ENCODE measurements around the gene OPRL1. TPM values are rescaled to one million over a fixed set of nuclear protein-coding genes. Genes with fewer than 3 reads are reported as not detected.

OPRL1 gene
- total RNA-seq, 1 experiment from 2014 or later: 0.59 TPM

DNA sequence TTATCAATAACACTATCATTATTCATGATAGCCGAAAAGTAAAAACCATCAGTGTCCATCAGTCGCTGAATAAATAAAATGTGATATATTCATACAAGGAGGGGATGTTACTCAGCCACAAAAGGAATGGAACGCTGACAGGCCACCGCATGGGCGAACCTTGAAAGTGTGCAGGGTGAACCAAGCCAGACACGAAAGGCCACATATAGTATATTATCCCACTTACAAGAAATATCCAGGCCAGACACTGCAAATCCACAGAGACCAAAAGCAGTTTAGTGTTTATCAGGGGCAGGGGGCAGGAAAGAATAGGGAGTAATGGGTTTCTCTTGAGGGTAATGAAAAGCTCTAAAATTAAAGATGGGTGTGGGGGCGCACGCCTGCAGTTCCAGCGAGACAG, 36.1 kb upstream of the OPRL1 start:
- intact Hi-C loops (cut with micrococcal nuclease; ENCODE audit: unreplicated experiment): no loop called here
- Mint-ChIP-seq H3K27ac (ENCODE audit: unreplicated experiment) (no peak overlapping the region), H3K27me3 (ENCODE audit: insufficient read depth, unreplicated experiment) (peaks cover 21% of the 10 kb centered on the region), H3K9me3 (ENCODE audit: unreplicated experiment) (no peaks in the 10 kb centered on the region), H3K36me3 (ENCODE audit: insufficient read depth, unreplicated experiment) (peaks cover 4% of the 10 kb centered on the region), H3K4me3 (ENCODE audit: unreplicated experiment) (no peak overlapping the region), H3K4me1 (ENCODE audit: low read depth, unreplicated experiment) (no peaks in the 10 kb centered on the region)
- no TSS peak for BruUV-seq (replicated peaks)
- DNase-seq: no peak
- H3K4me3 ChIP-seq (ENCODE audit: low read depth, low read length): no peak overlapping the region
- POLR2A ChIA-PET: no interaction called here
- H3K27me3 ChIP-seq (replicated peaks; ENCODE audit: control insufficient read depth, insufficient read depth, low read length): peaks cover 1% of the 10 kb centered on the region; the same call in 1 of the 2 replicates
- CTCF ChIA-PET: interaction anchor here (0.7 kb wide), 1 partner anchor 83 kb away, joined by 6 read pairs; no protein-coding TSS in a partner anchor
- TF ChIP-seq, protein P1, sequence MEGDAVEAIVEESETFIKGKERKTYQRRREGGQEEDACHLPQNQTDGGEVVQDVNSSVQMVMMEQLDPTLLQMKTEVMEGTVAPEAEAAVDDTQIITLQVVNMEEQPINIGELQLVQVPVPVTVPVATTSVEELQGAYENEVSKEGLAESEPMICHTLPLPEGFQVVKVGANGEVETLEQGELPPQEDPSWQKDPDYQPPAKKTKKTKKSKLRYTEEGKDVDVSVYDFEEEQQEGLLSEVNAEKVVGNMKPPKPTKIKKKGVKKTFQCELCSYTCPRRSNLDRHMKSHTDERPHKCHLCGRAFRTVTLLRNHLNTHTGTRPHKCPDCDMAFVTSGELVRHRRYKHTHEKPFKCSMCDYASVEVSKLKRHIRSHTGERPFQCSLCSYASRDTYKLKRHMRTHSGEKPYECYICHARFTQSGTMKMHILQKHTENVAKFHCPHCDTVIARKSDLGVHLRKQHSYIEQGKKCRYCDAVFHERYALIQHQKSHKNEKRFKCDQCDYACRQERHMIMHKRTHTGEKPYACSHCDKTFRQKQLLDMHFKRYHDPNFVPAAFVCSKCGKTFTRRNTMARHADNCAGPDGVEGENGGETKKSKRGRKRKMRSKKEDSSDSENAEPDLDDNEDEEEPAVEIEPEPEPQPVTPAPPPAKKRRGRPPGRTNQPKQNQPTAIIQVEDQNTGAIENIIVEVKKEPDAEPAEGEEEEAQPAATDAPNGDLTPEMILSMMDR (IDR thresholded peaks at IDR 0.05; ENCODE audit: insufficient read depth in 1 of 2, low read depth in 1 of 2, low read length in 1 of 2, severe bottlenecking in 1 of 2, unreplicated experiment in 1 of 2): no peak
- H3K4me1 ChIP-seq: peaks cover 5% of the 10 kb centered on the region
- no peaks in the 10 kb centered on the region for H3K36me3 ChIP-seq (ENCODE audit: control insufficient read depth, insufficient read depth, low read length)
- no peaks in the 10 kb centered on the region for H3K9me3 ChIP-seq

DNA sequence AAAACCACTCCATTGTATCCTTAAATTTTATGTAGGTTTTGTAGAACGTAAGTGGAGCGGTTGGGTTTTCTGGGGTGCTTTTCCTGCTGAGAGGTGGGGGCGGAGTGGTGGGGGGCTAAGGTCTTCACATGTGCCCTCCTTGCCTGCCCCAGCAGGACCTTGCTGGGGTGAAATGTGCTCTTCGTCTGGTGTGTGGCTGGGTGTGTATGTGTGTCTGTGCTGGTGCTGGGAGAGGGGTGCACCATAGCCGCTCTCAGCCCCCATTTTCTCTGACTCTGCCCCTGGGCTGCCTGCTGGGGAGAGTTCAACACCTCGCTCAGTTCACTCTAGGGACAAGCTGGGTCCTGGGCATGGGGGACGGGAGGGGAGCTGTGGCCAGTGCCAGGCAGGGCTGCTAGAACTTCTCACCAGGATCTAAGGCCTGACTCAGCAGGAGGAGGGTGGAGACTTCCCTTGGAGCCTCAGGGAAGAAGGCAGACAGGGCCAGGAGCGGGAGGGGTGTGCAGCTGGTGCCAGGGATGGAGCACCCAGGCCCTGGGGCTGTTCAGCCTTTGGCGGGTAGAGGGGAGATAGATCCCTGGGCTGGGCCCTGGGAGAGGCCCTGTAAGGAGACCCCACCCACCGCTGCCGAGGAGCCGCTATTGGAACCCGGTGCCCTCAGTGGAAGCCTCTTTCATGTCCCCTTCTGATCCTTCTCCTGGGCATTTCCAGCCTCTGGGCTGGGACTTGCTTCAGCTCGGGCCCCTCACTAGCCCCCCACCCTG, 35.2 kb upstream of the OPRL1 start:
- intact Hi-C loops (cut with micrococcal nuclease; ENCODE audit: unreplicated experiment): no loop called here
- peaks cover 24% of the 10 kb centered on the region for H3K27me3 Mint-ChIP-seq (ENCODE audit: insufficient read depth, unreplicated experiment)
- Histone ChIP-seq H3K36me3 (ENCODE audit: control insufficient read depth, insufficient read depth, low read length) (no peaks in the 10 kb centered on the region), H3K4me1 (peaks cover under 1% of the 10 kb centered on the region), H3K9me3 (no peaks in the 10 kb centered on the region), H3K4me3 (ENCODE audit: low read depth, low read length) (no peak overlapping the region), H3K27me3 (replicated peaks; ENCODE audit: control insufficient read depth, insufficient read depth, low read length) (peaks cover 1% of the 10 kb centered on the region; the same call in 1 of the 2 replicates)
- H3K36me3 Mint-ChIP-seq (ENCODE audit: insufficient read depth, unreplicated experiment): no peaks in the 10 kb centered on the region
- ChIA-PET POLR2A (no interaction called here), CTCF (interaction anchor here (0.7 kb wide), 1 partner anchor 84 kb away, joined by 6 read pairs; no protein-coding TSS in a partner anchor)
- no TSS peak for BruUV-seq (replicated peaks)
- no peaks in the 10 kb centered on the region for H3K4me1 Mint-ChIP-seq (ENCODE audit: low read depth, unreplicated experiment)
- no peak for DNase-seq
- no peaks in the 10 kb centered on the region for H3K9me3 Mint-ChIP-seq (ENCODE audit: unreplicated experiment)
- TF ChIP-seq, protein P1 (IDR thresholded peaks at IDR 0.05; ENCODE audit: insufficient read depth in 1 of 2, low read depth in 1 of 2, low read length in 1 of 2, severe bottlenecking in 1 of 2, unreplicated experiment in 1 of 2): no peak
- no peak overlapping the region for H3K4me3 Mint-ChIP-seq (ENCODE audit: unreplicated experiment)
- H3K27ac Mint-ChIP-seq (ENCODE audit: unreplicated experiment): no peak overlapping the region

DNA sequence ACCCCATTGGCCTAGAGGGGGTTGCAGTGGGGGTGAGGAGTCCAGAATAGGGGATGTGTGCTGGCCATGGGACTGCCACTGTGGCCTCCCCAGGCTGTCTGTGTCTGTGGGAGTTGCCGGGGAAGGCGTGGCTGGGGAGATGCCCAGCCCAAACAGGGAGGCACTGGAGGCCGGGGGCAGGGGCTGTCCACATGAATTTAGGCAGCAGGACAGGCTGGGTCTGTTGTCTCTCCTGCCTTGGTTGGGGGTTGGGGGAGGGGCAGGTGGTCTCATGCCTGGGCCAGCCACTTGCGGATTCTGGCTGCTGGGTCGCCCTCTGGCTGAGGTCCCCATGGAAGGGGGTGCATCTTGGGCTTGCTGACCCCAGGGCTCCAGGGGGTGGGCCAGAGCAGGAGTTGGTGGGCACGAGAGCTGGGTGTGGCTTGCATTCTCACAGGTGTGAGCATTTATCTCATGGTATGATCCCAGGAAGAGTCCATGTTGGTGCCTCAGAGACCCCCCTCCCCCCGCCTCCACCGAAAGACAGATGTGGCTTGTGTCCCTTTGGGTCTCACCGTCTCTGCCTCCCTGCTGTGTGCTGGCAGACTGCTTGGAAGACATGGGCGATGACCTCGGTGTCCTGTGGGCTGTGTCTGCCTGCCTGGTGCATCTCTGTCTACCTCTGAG, 34.4 kb upstream of the OPRL1 start:
- CTCF ChIA-PET: no interaction called here
- POLR2A ChIA-PET: no interaction called here
- no peak overlapping the region for H3K4me3 Mint-ChIP-seq (ENCODE audit: unreplicated experiment)

More for the DNA sequence above, 34.4 kb upstream of the OPRL1 start:
- TF ChIP-seq, protein P1 (IDR thresholded peaks at IDR 0.05; ENCODE audit: insufficient read depth in 1 of 2, low read depth in 1 of 2, low read length in 1 of 2, severe bottlenecking in 1 of 2, unreplicated experiment in 1 of 2): no peak
- peaks cover 3% of the 10 kb centered on the region for H3K4me1 ChIP-seq
- H3K36me3 ChIP-seq (ENCODE audit: control insufficient read depth, insufficient read depth, low read length): no peaks in the 10 kb centered on the region
- H3K4me1 Mint-ChIP-seq (ENCODE audit: low read depth, unreplicated experiment): no peaks in the 10 kb centered on the region
- H3K4me3 ChIP-seq (ENCODE audit: low read depth, low read length): no peak overlapping the region
- no peak overlapping the region for H3K27ac Mint-ChIP-seq (ENCODE audit: unreplicated experiment)
- peaks cover 1% of the 10 kb centered on the region; the same call in 1 of the 2 replicates for H3K27me3 ChIP-seq (replicated peaks; ENCODE audit: control insufficient read depth, insufficient read depth, low read length)
- H3K36me3 Mint-ChIP-seq (ENCODE audit: insufficient read depth, unreplicated experiment): no peaks in the 10 kb centered on the region
- H3K9me3 ChIP-seq: no peaks in the 10 kb centered on the region
- H3K9me3 Mint-ChIP-seq (ENCODE audit: unreplicated experiment): no peaks in the 10 kb centered on the region
- H3K27me3 Mint-ChIP-seq (ENCODE audit: insufficient read depth, unreplicated experiment): peaks cover 21% of the 10 kb centered on the region
- no peak for DNase-seq
- intact Hi-C loops (cut with micrococcal nuclease; ENCODE audit: unreplicated experiment): no loop called here
- BruUV-seq (replicated peaks): no TSS peak

Data from Caco-2 (cell line).